ENCODE measurements around the gene FRAT1.

- TF ChIP-seq CTCF (IDR thresholded peaks at IDR 0.05; ENCODE audit: low read depth, low read length, poor library complexity, severe bottlenecking) (no peak), EZH2phosphoT487 (IDR thresholded peaks at IDR 0.05; ENCODE audit: borderline replicate concordance, low read length) (no peak)
Observed at GRCh38 chr10:97347317-97347716, 28.2 kb downstream of the FRAT1 start.
